Loucy (cell line): Measurements from ENCODE around the gene CCDC85B.
"Not testable (repeated sequence)": the region's sequence is repeated elsewhere in the genome, so short reads cannot be mapped to it uniquely, and the experiment has no call there.

ENCODE experiments used
- H2AFZ ChIP-seq: fragments of 200-600 bp; sonication (generic); 2 replicates; pipeline ENCODE4 v1.6.0; 2016; ENCODE audit warnings: antibody characterized with exemption, mild to moderate bottlenecking, low read length, moderate library complexity
- H3F3A ChIP-seq: fragments of 200-600 bp; 2 replicates; pipeline ENCODE4 v1.6.0; 2016; ENCODE audit warnings: antibody characterized with exemption, low read depth, mild to moderate bottlenecking
- H3K27me3 ChIP-seq: fragments of 200-600 bp; sonication (generic); 2 replicates; pipeline ENCODE4 v1.6.1; 2014; ENCODE audit warnings: low read length, mild to moderate bottlenecking; ENCODE audit not compliant: insufficient read depth, poor library complexity, severe bottlenecking
- H3K36me3 ChIP-seq: fragments of 200-600 bp; sonication (generic); 2 replicates; pipeline ENCODE4 v1.6.1; 2016; ENCODE audit warnings: low read length; ENCODE audit not compliant: insufficient read depth
- H3K4me1 ChIP-seq: fragments of 200-600 bp; sonication (generic); 2 replicates; pipeline ENCODE4 v1.5.1; 2014; ENCODE audit warnings: low read length, mild to moderate bottlenecking; ENCODE audit not compliant: insufficient read depth, poor library complexity, severe bottlenecking
- H3K4me2 ChIP-seq: fragments of 200-600 bp; sonication (generic); 2 replicates; pipeline ENCODE4 v1.6.0; 2014; ENCODE audit warnings: antibody characterized with exemption, low read length, low read depth, mild to moderate bottlenecking; ENCODE audit not compliant: poor library complexity, severe bottlenecking
- H3K4me3 ChIP-seq: fragments of 200-600 bp; sonication (generic); 2 replicates; pipeline ENCODE4 v1.5.1; 2014; ENCODE audit warnings: low read length, mild to moderate bottlenecking, mixed read lengths; ENCODE audit not compliant: poor library complexity, severe bottlenecking
- H3K79me2 ChIP-seq: fragments of 200-600 bp; sonication (generic); 2 replicates; pipeline ENCODE4 v1.6.1; 2014; ENCODE audit warnings: low read length; ENCODE audit not compliant: insufficient read depth
- H3K9ac ChIP-seq: fragments of 200-600 bp; sonication (generic); 2 replicates; pipeline ENCODE4 v1.6.0; 2014; ENCODE audit warnings: mild to moderate bottlenecking, low read depth, low read length, moderate library complexity; ENCODE audit not compliant: poor library complexity, severe bottlenecking
- H3K9me2 ChIP-seq: fragments of 200-600 bp; sonication (generic); replicated peaks from 2 replicates; pipeline ENCODE4 v1.6.1; 2016; ENCODE audit warnings: low read depth, low read length, mixed read lengths
- H3K9me3 ChIP-seq: fragments of 200-600 bp; sonication (generic); 2 replicates; pipeline ENCODE4 v1.6.1; 2014; ENCODE audit warnings: mild to moderate bottlenecking, antibody characterized with exemption, low read length, low read depth; ENCODE audit not compliant: insufficient read depth
- H4K20me1 ChIP-seq: fragments of 200-600 bp; sonication (generic); 2 replicates; pipeline ENCODE4 v1.6.0; 2014; ENCODE audit warnings: antibody characterized with exemption, low read length, mild to moderate bottlenecking; ENCODE audit not compliant: insufficient read depth, poor library complexity, severe bottlenecking
- CTCF ChIP-seq: fragments of 200-600 bp; sonication (generic); conservative IDR thresholded peaks from 2 replicates; pipeline ENCODE4 v1.5.1; 2014; ENCODE audit warnings: mild to moderate bottlenecking, antibody characterized with exemption, low read length
- EZH2phosphoT487 ChIP-seq: fragments of 200-600 bp; IDR thresholded peaks from 2 replicates; pipeline ENCODE4 v1.6.1; 2018; ENCODE audit warnings: antibody characterized with exemption, mild to moderate bottlenecking, moderate library complexity, borderline replicate concordance

CCDC85B gene

GRCh38 chr11:65844231-65844872, 46.1 kb upstream of the CCDC85B start:
- Histone ChIP-seq H3K27me3 (no peaks in the 10 kb centered on the region), H3K9me3 (no peaks in the 10 kb centered on the region), H3K4me1 (no peaks in the 10 kb centered on the region), H3K36me3 (no peaks in the 10 kb centered on the region), H3K9me2 (no peaks in the 10 kb centered on the region), H4K20me1 (no peaks in the 10 kb centered on the region), H3K4me3 (no peak overlapping the region), H2AFZ (no peak overlapping the region), H3K4me2 (no peak overlapping the region), H3K9ac (no peak overlapping the region), H3F3A (no peaks in the 10 kb centered on the region), H3K79me2 (no peaks in the 10 kb centered on the region)
- TF ChIP-seq EZH2phosphoT487, result no peak
- TF ChIP-seq CTCF, result no peak

- TF ChIP-seq EZH2phosphoT487, result no peak
- no peak for TF ChIP-seq CTCF
- Histone ChIP-seq H2AFZ (no peak overlapping the region), H3K4me3 (no peak overlapping the region), H3K36me3 (peaks cover 22% of the 10 kb centered on the region; the same call in 1 of the 2 replicates), H3K27me3 (no peaks in the 10 kb centered on the region), H3K9me2 (no peaks in the 10 kb centered on the region), H3K9me3 (peaks cover 5% of the 10 kb centered on the region; the same call in 1 of the 2 replicates), H3K4me1 (no peaks in the 10 kb centered on the region), H3K79me2 (peaks cover 14% of the 10 kb centered on the region; the same call in 1 of the 2 replicates), H3K9ac (no peak overlapping the region), H3K4me2 (no peak overlapping the region), H4K20me1 (peaks cover 18% of the 10 kb centered on the region), H3F3A (no peaks in the 10 kb centered on the region)
Measured at GRCh38 chr11:65847746-65848145, 42.7 kb upstream of the CCDC85B start.

- H3K9ac ChIP-seq, H3F3A ChIP-seq, H3K4me2 ChIP-seq, H3K9me2 ChIP-seq, H2AFZ ChIP-seq, H3K27me3 ChIP-seq, H3K4me3 ChIP-seq, H3K9me3 ChIP-seq, H3K4me1 ChIP-seq: not testable (repeated sequence)
- peaks cover 27% of the 10 kb centered on the region for H4K20me1 ChIP-seq
- peaks cover 31% of the 10 kb centered on the region; the same call in 1 of the 2 replicates for H3K36me3 ChIP-seq
- peaks cover 24% of the 10 kb centered on the region for H3K79me2 ChIP-seq
Measured at GRCh38 chr11:65848693-65849092, 41.8 kb upstream of the CCDC85B start.

GRCh38 chr11:65849366-65849765, 41.1 kb upstream of the CCDC85B start:
- Histone ChIP-seq H3K9me2 (no peaks in the 10 kb centered on the region), H3K36me3 (peaks cover 38% of the 10 kb centered on the region; the same call in 1 of the 2 replicates), H3K79me2 (peaks cover 30% of the 10 kb centered on the region), H3F3A (no peaks in the 10 kb centered on the region), H2AFZ (no peak overlapping the region), H4K20me1 (peaks cover 34% of the 10 kb centered on the region), H3K27me3 (no peaks in the 10 kb centered on the region), H3K4me3 (no peak overlapping the region), H3K4me1 (peaks cover 3% of the 10 kb centered on the region), H3K9ac (no peak overlapping the region), H3K9me3 (peaks cover 5% of the 10 kb centered on the region; the same call in 1 of the 2 replicates), H3K4me2 (no peak overlapping the region)
- TF ChIP-seq CTCF (no peak), EZH2phosphoT487 (no peak)
